Sigmoid colon (tissue), 4 donors: ENCODE data around the gene PTH1R.

ENCODE experiments used
- EP300 ChIP-seq, 4 donors: sonication (generic); formaldehyde crosslinking; IDR thresholded peaks; one replicate each; pipeline ENCODE4 v1.6.1; 2017; ENCODE audit warnings: antibody characterized with exemption in 4 of 4
- POLR2A ChIP-seq, 2 donors: fragments of 450-650 bp; IDR thresholded peaks; one replicate each; pipeline ENCODE4 v1.6.1; 2016; ENCODE audit warnings: antibody characterized with exemption in 2 of 2, mild to moderate bottlenecking in 2 of 2, moderate library complexity in 2 of 2
- POLR2AphosphoS5 ChIP-seq, 4 donors: sonication (generic); formaldehyde crosslinking; IDR thresholded peaks; one replicate each; pipeline ENCODE4 v1.6.1; 2017; ENCODE audit warnings: antibody characterized with exemption in 4 of 4
- TF ChIP-seq, protein P1 (sequence below), 4 experiments: fragments of 450-650 bp in 3 of 4; fragments of 200-600 bp in 1 of 4; IDR thresholded peaks; one replicate each; pipeline ENCODE4 v1.5.1; 2016 to 2019; ENCODE audit warnings: antibody characterized with exemption in 4 of 4, mild to moderate bottlenecking in 3 of 4, moderate library complexity in 2 of 4

DNA sequence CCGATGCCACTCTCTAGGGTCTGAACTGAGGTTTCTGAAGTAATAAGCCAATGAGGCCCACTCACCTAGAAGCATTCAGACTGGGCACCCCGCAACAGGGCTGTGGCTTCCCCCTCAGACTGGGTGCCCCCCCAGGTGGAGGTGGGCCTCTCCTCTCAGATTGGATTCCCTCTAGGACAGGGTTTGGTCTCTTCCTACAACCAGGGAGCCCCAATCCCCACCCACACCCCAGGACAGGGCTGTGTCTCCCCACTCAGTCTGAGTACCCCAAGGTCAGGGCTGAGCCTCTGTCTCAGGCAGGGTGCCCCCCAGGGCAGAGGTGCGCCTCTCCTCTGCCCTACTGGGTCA lies 27.7 kb downstream of the PTH1R start:
- TF ChIP-seq, protein P1, sequence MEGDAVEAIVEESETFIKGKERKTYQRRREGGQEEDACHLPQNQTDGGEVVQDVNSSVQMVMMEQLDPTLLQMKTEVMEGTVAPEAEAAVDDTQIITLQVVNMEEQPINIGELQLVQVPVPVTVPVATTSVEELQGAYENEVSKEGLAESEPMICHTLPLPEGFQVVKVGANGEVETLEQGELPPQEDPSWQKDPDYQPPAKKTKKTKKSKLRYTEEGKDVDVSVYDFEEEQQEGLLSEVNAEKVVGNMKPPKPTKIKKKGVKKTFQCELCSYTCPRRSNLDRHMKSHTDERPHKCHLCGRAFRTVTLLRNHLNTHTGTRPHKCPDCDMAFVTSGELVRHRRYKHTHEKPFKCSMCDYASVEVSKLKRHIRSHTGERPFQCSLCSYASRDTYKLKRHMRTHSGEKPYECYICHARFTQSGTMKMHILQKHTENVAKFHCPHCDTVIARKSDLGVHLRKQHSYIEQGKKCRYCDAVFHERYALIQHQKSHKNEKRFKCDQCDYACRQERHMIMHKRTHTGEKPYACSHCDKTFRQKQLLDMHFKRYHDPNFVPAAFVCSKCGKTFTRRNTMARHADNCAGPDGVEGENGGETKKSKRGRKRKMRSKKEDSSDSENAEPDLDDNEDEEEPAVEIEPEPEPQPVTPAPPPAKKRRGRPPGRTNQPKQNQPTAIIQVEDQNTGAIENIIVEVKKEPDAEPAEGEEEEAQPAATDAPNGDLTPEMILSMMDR (IDR thresholded peaks at IDR 0.05) = no peak
- TF ChIP-seq EP300 (IDR thresholded peaks at IDR 0.05) = no peak
- TF ChIP-seq POLR2AphosphoS5 (IDR thresholded peaks at IDR 0.05) = no peak
- no peak for TF ChIP-seq POLR2A (IDR thresholded peaks at IDR 0.05)
